ACHN (cell line): ENCODE data around the gene OR2B2.

Experiments
- DNase-seq: peaks from one replicate; pipeline ENCODE4 v3.0.0-alpha.2; 2015
- in situ Hi-C: cut with HindIII; loops from 2 replicates; pipeline ENCODE4 v1.10.0; 2017; ENCODE audit warnings: low sequenced_read_pairs, low pct_ligation_motif_present, low pct_unique_long_range_greater_than_20kb

OR2B2 gene

GRCh38 chr6:27871924-27872638 lies 40.1 kb downstream of the OR2B2 start:
- in situ Hi-C loops: no loop called here
- DNase-seq: peak; percentile 74

- no peak for DNase-seq
- in situ Hi-C loops: no loop called here
These were observed 41.8 kb downstream of the OR2B2 start for GRCh38 chr6:27870291-27870870.

GRCh38 chr6:27868311-27868710 lies 43.9 kb downstream of the OR2B2 start:
- in situ Hi-C loops: no loop called here
- no peak for DNase-seq

GRCh38 chr6:27867945-27868300 lies 44.3 kb downstream of the OR2B2 start:
- in situ Hi-C loops: no loop called here
- DNase-seq: no peak

GRCh38 chr6:27867051-27867944 lies 44.9 kb downstream of the OR2B2 start:
- in situ Hi-C loops: no loop called here
- no peak for DNase-seq

GRCh38 chr6:27866357-27867050 lies 45.7 kb downstream of the OR2B2 start:
- no peak for DNase-seq
- in situ Hi-C loops: no loop called here

GRCh38 chr6:27865850-27866356 lies 46.3 kb downstream of the OR2B2 start:
- DNase-seq: no peak

GRCh38 chr6:27864906-27865849 lies 47.0 kb downstream of the OR2B2 start:
- in situ Hi-C loops: no loop called here
- DNase-seq: peak; percentile 95

More at GRCh38 chr6:27865850-27866356, 46.3 kb downstream of the OR2B2 start:
- in situ Hi-C loops: no loop called here

GRCh38 chr6:27863962-27864905 lies 48.0 kb downstream of the OR2B2 start:
- DNase-seq: no peak
- in situ Hi-C loops: no loop called here

- in situ Hi-C loops: no loop called here
- no peak for DNase-seq
These were observed 49.7 kb downstream of the OR2B2 start for GRCh38 chr6:27862396-27863066.

GRCh38 chr6:27861861-27862260 lies 50.3 kb downstream of the OR2B2 start:
- no peak for DNase-seq
- in situ Hi-C loops: no loop called here

- in situ Hi-C loops: no loop called here
- no peak for DNase-seq
These were observed 50.8 kb downstream of the OR2B2 start for GRCh38 chr6:27861276-27861840.
